Hepatocyte (in vitro differentiated cells): ENCODE data around the gene ACE.
"Not testable (repeated sequence)": the region's sequence is repeated elsewhere in the genome, so short reads cannot be mapped to it uniquely, and the experiment has no call there.

Experiments used
- CTCF ChIP-seq: fragments of 200-600 bp; sonication (generic); IDR thresholded peaks from 2 replicates; pipeline ENCODE4 v1.5.1; 2016; ENCODE audit warnings: antibody characterized with exemption, mild to moderate bottlenecking; ENCODE audit not compliant: poor library complexity
- EZH2 ChIP-seq: fragments of 200-600 bp; sonication (generic); IDR thresholded peaks from 2 replicates; pipeline ENCODE4 v1.6.1; 2016; ENCODE audit warnings: antibody characterized with exemption, mild to moderate bottlenecking, borderline replicate concordance

DNA sequence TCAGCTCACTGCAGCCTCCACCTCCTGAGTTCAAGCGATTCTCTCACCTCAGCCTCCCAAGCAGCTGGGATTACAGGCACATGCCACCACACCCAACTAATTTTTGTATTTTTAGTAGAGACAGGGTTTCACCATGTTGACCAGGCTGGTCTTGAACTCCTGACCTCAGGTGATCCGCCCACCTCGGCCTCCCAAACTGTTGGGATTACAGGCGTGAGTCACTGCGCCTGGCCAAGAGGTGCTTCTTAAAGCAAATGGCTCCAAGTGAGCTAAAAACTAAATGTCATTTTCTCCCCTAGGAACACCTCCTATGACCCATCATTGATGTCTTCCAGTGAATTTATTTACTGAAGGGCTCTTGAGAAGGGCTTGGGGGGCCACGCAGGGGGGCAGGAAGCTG, 22.5 kb upstream of the ACE start:
- not testable (repeated sequence) for TF ChIP-seq CTCF, EZH2
